Stomach smooth muscle (tissue), 2 donors: ENCODE data around the gene HNRNPA1.
"Not testable (repeated sequence)": the region's sequence is repeated elsewhere in the genome, so short reads cannot be mapped to it uniquely, and the experiment has no call there.

Source experiments
- H3K27ac ChIP-seq: one replicate; pipeline ENCODE4 v1.7.0; 2013; ENCODE audit warnings: mild to moderate bottlenecking, low read length, inconsistent platforms
- H3K27me3 ChIP-seq, 2 donors: one replicate each; pipeline ENCODE4 v1.7.0; 2013; ENCODE audit warnings: low read length in 2 of 2; ENCODE audit not compliant: insufficient read depth in 2 of 2, control insufficient read depth in 1 of 2
- H3K36me3 ChIP-seq, 2 donors: one replicate each; pipeline ENCODE4 v1.7.0; 2013; ENCODE audit warnings: low read length in 2 of 2; ENCODE audit not compliant: control insufficient read depth in 2 of 2, insufficient read depth in 2 of 2
- H3K4me1 ChIP-seq: one replicate; pipeline ENCODE4 v1.7.0; 2013; ENCODE audit warnings: low read length; ENCODE audit not compliant: control insufficient read depth, insufficient read depth
- H3K4me3 ChIP-seq, 2 donors: one replicate each; pipeline ENCODE4 v1.7.0; 2013; ENCODE audit warnings: low read length in 2 of 2
- H3K9ac ChIP-seq, 2 donors: one replicate each; pipeline ENCODE4 v1.7.0; 2013; ENCODE audit warnings: low read length in 2 of 2, mild to moderate bottlenecking in 1 of 2
- H3K9me3 ChIP-seq, 2 donors: one replicate each; pipeline ENCODE4 v1.7.0; 2013; ENCODE audit warnings: low read length in 2 of 2; ENCODE audit not compliant: control insufficient read depth in 2 of 2
- donor health status: healthy.
- donor health status: Pancreatic carcinoma.

The HNRNPA1 gene

DNA sequence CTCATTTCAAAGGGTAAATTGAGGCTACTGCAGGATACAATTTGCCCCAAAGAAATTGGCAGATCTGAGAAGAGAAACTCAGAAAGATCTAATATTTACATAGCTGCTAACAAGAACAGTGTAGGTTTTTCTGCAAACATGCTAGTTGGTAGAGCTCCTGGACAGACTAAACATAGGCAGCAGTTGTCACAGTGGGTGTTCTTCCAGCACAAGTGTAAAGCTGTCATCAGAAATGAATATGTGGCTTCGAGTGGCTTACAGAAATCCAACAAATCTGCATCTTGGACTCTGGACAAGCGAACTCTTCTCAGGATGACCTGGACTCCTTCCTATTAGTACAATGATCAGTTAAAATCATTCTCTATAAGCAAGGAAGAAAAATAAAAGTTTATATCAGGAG, 6.5 kb upstream of the HNRNPA1 start:
- Histone ChIP-seq H3K27me3 (no peaks in the 10 kb centered on the region), H3K36me3 (peaks cover 0 to 3% of the 10 kb centered on the region in 2 donors), H3K9me3 (no peaks in the 10 kb centered on the region), H3K4me3 (no peak overlapping the region), H3K27ac (no peak overlapping the region), H3K4me1 (peaks cover 8% of the 10 kb centered on the region), H3K9ac (no peak overlapping the region)

DNA sequence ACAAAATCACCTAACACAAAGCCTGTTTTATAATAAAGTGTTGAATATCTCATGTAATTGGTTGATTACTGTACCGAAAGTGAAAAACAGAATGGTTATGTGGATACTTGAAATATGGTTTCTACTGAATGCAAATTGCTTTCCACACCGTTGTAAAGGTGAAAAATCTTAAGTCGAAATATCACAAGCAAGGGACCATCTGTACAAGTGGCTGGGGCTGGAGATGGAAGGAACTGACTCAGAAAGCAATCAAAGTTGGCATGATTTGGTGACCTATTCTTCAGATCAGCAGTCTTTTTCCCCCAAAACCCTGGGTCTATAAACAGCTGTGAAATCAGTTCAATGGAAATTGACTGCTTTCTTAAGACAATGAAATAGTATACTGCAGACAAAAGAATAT, 4.2 kb upstream of the HNRNPA1 start:
- H3K27ac ChIP-seq = no peak overlapping the region

DNA sequence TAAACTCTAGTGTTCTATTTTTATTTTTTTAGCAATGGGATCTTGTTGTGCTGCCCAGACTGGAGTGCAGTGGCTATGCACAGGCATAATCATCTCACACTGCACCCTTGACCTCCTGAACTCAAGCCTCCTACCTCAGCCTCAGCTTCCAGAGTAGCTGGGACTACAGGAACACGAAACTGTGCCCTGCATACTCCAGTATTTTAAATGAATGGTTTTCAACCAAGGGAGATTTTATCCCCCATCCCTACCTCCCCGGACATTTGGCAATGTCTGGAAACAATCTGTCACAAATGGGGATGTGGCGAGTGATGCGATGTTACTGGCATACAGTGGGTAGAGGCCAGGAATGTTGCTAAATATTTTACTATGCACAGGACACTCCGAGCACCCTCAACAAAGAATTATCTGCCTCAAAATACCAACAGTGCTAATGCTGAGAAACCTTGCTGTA, 2.7 kb upstream of the HNRNPA1 start:
- peaks cover 9 to 13% of the 10 kb centered on the region in 2 donors for H3K36me3 ChIP-seq
- no peaks in the 10 kb centered on the region for H3K9me3 ChIP-seq
- H3K27ac ChIP-seq = peak overlapping the region; percentile 91
- H3K4me1 ChIP-seq = peaks cover 22% of the 10 kb centered on the region
- peak overlapping the region in 1 of 2 donors; percentile 100 for H3K4me3 ChIP-seq
- H3K27me3 ChIP-seq = no peaks in the 10 kb centered on the region
- peak overlapping the region; percentile 22 to 77 for H3K9ac ChIP-seq

More for the DNA sequence above, 4.2 kb upstream of the HNRNPA1 start:
- Histone ChIP-seq H3K9me3 (no peaks in the 10 kb centered on the region), H3K27me3 (no peaks in the 10 kb centered on the region), H3K4me1 (peaks cover 10% of the 10 kb centered on the region), H3K36me3 (peaks cover 0 to 3% of the 10 kb centered on the region in 2 donors), H3K4me3 (no peak overlapping the region), H3K9ac (peak overlapping the region in 1 of 2 donors; percentile 7)

DNA sequence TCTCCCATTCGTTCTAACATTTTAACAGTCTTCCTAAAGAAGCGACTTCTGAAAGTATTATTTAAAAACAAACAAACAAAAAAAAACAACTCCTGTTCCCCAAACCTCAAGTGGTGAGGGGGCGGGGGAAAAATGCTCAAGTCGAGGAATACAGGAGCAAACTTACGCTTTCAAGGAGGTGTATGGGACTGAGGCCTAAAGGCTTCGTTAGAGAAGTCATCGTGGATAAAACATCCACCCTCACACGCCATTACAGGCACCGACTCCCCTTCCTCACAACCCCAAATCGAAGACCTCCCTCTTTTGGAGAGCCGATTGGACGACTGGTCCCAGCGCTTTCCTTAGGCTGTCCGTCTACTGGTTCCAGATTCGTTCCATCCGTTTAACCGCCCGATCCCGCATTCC, 1.3 kb upstream of the HNRNPA1 start:
- H3K4me3 ChIP-seq = peak overlapping the region; percentile 72 to 100
- H3K9me3 ChIP-seq = no peaks in the 10 kb centered on the region
- peak overlapping the region; percentile 77 to 96 for H3K9ac ChIP-seq
- peak overlapping the region; percentile 91 for H3K27ac ChIP-seq
- H3K27me3 ChIP-seq = no peaks in the 10 kb centered on the region
- peaks cover 19 to 27% of the 10 kb centered on the region in 2 donors for H3K36me3 ChIP-seq
- peaks cover 32% of the 10 kb centered on the region for H3K4me1 ChIP-seq

DNA sequence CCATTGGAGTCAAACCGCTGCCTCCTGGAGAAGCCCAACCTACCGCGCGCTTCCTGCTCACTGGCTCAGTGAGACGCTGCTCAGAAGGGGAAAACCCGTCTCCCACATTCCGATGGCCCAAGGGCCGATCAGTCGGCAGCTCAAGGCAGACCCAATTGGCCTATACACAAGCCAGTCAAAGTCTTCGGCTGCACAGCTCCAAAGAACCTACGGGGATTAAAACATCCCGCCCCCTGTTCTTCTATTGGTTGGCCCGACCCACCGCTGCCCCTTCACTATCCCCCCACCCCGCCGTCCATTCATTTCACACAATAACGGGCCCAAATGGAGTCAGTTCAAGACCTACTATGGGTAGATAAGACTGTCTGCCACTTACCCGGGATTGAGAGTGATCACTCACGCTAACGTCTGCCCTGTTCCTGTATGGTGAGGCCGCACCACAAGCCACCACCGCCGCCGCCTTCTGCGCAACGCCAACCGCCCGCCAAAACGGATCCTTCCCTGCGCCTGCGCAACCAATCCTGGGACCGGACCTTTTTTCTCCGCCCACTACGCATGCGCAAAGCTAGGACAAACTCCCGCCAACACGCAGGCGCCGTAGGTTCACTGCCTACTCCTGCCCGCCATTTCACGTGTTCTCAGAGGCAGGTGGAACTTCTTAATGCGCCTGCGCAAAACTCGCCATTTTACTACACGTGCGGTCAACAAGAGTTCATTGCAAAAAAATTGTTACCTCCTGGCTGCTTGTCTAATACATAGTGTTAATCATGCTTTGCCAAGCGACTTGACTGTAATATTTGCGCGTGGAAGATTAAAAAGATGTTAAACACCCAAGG, 676 bp upstream of the HNRNPA1 start, which contains the start of gene CBX5:
CBX5 (minus strand) TSS at position 491 of the 836 bp plus-strand sequence. CDS start 22,472 bp downstream, outside the sequence.
- Histone ChIP-seq H3K4me1 (peaks cover 32% of the 10 kb centered on the region), H3K27me3 (no peaks in the 10 kb centered on the region), H3K9me3 (no peaks in the 10 kb centered on the region), H3K4me3 (peak within 1 kb of the TSS; percentile 86 to 100), H3K36me3 (peaks cover 21 to 30% of the 10 kb centered on the region in 2 donors), H3K9ac (peak within 1 kb of the TSS; percentile 96 to 98), H3K27ac (peak within 1 kb of the TSS; percentile 91)

DNA sequence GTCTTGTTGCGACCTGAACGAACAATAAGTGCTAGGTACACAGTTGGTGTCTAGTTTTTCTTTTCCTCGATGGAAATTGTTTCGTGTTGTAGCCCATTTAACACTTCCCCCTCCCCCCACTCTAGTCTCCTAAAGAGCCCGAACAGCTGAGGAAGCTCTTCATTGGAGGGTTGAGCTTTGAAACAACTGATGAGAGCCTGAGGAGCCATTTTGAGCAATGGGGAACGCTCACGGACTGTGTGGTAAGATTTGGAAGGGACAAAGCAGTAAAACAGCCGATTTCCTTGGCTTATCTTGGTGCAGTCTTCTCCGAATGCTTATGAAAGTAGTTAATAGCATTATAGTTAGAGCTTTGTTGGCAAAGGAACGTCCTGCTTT, 724 bp downstream of the HNRNPA1 start:
- H3K4me1 ChIP-seq = peaks cover 40% of the 10 kb centered on the region
- H3K9me3 ChIP-seq, H3K27me3 ChIP-seq: not testable (repeated sequence)
- peak overlapping the region; percentile 86 to 100 for H3K4me3 ChIP-seq
- peaks cover 32 to 38% of the 10 kb centered on the region in 2 donors for H3K36me3 ChIP-seq
- peak overlapping the region; percentile 96 to 98 for H3K9ac ChIP-seq
- peak overlapping the region; percentile 91 for H3K27ac ChIP-seq

DNA sequence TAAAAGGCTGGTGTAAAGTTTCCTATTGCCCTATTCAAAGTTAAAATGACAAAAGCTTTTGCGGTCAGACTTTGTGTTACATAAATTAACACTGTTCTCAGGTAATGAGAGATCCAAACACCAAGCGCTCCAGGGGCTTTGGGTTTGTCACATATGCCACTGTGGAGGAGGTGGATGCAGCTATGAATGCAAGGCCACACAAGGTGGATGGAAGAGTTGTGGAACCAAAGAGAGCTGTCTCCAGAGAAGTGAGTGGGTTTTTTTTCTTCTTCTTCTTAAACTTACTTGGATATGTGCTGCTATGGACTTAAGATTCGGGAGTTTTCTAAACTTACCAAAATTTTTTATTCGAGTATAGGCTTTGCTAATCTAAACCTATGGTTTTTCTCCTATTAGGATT, 1.2 kb downstream of the HNRNPA1 start:
- not testable (repeated sequence) for H3K27me3 ChIP-seq, H3K9me3 ChIP-seq
- Histone ChIP-seq H3K36me3 (peaks cover 33 to 42% of the 10 kb centered on the region in 2 donors), H3K9ac (peak overlapping the region; percentile 96 to 98), H3K4me1 (peaks cover 40% of the 10 kb centered on the region), H3K4me3 (peak overlapping the region; percentile 86 to 100), H3K27ac (peak overlapping the region; percentile 91)

DNA sequence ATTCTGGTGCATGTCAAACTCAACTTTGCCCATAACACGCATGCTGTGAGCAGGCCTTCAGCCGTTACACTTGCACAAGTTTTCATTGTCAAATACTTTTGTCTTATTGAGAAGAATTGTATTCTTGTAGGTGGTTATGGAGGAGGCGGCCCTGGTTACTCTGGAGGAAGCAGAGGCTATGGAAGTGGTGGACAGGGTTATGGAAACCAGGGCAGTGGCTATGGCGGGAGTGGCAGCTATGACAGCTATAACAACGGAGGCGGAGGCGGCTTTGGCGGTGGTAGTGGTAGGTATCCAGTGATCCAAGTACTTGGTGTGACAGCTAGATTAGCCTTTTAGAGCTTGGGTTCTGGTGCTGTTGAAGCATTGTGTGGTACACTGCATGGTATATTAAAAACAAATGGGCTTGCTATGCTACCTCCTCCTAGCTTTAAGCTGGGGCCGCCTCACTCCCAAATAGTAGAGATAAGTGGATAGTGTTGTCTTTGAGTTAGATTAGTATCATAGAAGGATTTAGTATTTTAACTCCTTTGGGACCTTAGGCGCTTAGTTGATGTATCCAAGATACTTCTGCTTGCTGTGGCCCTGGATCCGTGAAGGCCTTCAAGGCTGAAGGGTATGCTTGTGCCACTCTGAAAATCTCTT, 2.5 kb downstream of the HNRNPA1 start:
- no peak overlapping the region for H3K27ac ChIP-seq
- no peaks in the 10 kb centered on the region for H3K9me3 ChIP-seq
- peak overlapping the region in 1 of 2 donors; percentile 30 for H3K4me3 ChIP-seq
- peaks cover 35% of the 10 kb centered on the region for H3K4me1 ChIP-seq
- peaks cover 44 to 54% of the 10 kb centered on the region in 2 donors for H3K36me3 ChIP-seq
- peak overlapping the region; percentile 1 to 29 for H3K9ac ChIP-seq
- no peaks in the 10 kb centered on the region for H3K27me3 ChIP-seq

DNA sequence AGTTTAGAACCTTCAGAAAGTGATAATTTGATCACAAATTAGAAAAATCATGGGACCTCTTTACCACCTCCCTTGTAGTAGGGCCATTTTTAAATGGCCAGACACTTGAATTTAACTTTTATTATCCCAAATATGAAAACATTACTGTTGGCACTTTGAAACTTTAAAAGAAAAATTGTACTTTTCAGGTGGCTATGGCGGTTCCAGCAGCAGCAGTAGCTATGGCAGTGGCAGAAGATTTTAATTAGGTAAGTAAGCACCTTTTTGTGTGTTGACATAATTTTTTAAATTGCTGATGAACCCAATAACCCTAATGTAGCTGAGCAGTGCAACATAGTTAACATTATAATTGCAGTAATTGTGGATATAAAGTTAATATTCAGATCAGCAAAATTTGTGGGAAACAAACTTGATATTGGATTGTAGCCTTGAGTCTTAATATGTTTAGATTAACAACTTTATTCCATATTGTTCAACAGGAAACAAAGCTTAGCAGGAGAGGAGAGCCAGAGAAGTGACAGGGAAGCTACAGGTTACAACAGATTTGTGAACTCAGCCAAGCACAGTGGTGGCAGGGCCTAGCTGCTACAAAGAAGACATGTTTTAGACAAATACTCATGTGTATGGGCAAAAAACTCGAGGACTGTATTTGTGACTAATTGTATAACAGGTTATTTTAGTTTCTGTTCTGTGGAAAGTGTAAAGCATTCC, 3.7 kb downstream of the HNRNPA1 start:
- peaks cover 45 to 54% of the 10 kb centered on the region in 2 donors for H3K36me3 ChIP-seq
- H3K4me1 ChIP-seq = peaks cover 31% of the 10 kb centered on the region
- not testable (repeated sequence) for H3K4me3 ChIP-seq, H3K27me3 ChIP-seq, H3K9me3 ChIP-seq, H3K27ac ChIP-seq, H3K9ac ChIP-seq
